GM21786 (cell line): ENCODE data around the gene P2RX2.

Source experiments
- ATAC-seq: cut with Tn5 transposase; IDR thresholded peaks from one replicate; pipeline ENCODE4 v1.9.1; 2021; ENCODE audit not compliant: unreplicated experiment

Gene P2RX2

GRCh38 chr12:132618683-132619043 lies at the start of gene P2RX2:
P2RX2 (plus strand) TSS chr12:132618776; CDS start chr12:132618817, 41 bp downstream.
- no peak for ATAC-seq

GRCh38 chr12:132568826-132569480 lies 49.6 kb upstream of the P2RX2 start:
- ATAC-seq = no peak

GRCh38 chr12:132569856-132570480 lies 48.6 kb upstream of the P2RX2 start:
- no peak for ATAC-seq

GRCh38 chr12:132570635-132571034 lies 47.9 kb upstream of the P2RX2 start:
- no peak for ATAC-seq

GRCh38 chr12:132571051-132571450 lies 47.5 kb upstream of the P2RX2 start:
- ATAC-seq = no peak

- ATAC-seq = no peak
These were observed 47.0 kb upstream of the P2RX2 start for GRCh38 chr12:132571598-132571997.

- ATAC-seq = no peak
These were observed 46.5 kb upstream of the P2RX2 start for GRCh38 chr12:132572106-132572505.

- no peak for ATAC-seq
These were observed 45.5 kb upstream of the P2RX2 start for GRCh38 chr12:132572801-132573760.

- ATAC-seq = no peak
These were observed 44.1 kb upstream of the P2RX2 start for GRCh38 chr12:132574271-132574996.

GRCh38 chr12:132575661-132576060 lies 42.9 kb upstream of the P2RX2 start:
- no peak for ATAC-seq

GRCh38 chr12:132576701-132577100 lies 41.9 kb upstream of the P2RX2 start:
- no peak for ATAC-seq

- no peak for ATAC-seq
These were observed 41.2 kb upstream of the P2RX2 start for GRCh38 chr12:132577191-132577920.

- ATAC-seq = no peak
These were observed 40.5 kb upstream of the P2RX2 start for GRCh38 chr12:132578118-132578517.

GRCh38 chr12:132578826-132579225 lies 39.8 kb upstream of the P2RX2 start:
- ATAC-seq = no peak

- no peak for ATAC-seq
These were observed 38.8 kb upstream of the P2RX2 start for GRCh38 chr12:132579744-132580143.

GRCh38 chr12:132580701-132581292 lies 37.8 kb upstream of the P2RX2 start:
- ATAC-seq = no peak

- no peak for ATAC-seq
These were observed 37.1 kb upstream of the P2RX2 start for GRCh38 chr12:132581348-132582057.

GRCh38 chr12:132582058-132582420 lies 36.5 kb upstream of the P2RX2 start:
- ATAC-seq = no peak

GRCh38 chr12:132582582-132583410 lies 35.8 kb upstream of the P2RX2 start:
- no peak for ATAC-seq
